Erythroblast (primary cell): ENCODE results near the gene EFHD1.
"Not testable (repeated sequence)": the region's sequence is repeated elsewhere in the genome, so short reads cannot be mapped to it uniquely, and the experiment has no call there.

ENCODE experiments used
- DNase-seq, 2 experiments: peaks; one replicate each; lab custom pipeline; 2025; lab: John Stamatoyannopoulos, UW
- GATA1 ChIP-seq: IDR thresholded peaks from 2 replicates; pipeline ENCODE4 v1.6.1; 2011; ENCODE audit warnings: low read depth, mild to moderate bottlenecking, control low read depth, low read length, moderate library complexity
- POLR2A ChIP-seq: IDR thresholded peaks from 2 replicates; pipeline ENCODE4 v1.6.1; 2011; ENCODE audit warnings: mild to moderate bottlenecking, low read length

Gene EFHD1

DNA sequence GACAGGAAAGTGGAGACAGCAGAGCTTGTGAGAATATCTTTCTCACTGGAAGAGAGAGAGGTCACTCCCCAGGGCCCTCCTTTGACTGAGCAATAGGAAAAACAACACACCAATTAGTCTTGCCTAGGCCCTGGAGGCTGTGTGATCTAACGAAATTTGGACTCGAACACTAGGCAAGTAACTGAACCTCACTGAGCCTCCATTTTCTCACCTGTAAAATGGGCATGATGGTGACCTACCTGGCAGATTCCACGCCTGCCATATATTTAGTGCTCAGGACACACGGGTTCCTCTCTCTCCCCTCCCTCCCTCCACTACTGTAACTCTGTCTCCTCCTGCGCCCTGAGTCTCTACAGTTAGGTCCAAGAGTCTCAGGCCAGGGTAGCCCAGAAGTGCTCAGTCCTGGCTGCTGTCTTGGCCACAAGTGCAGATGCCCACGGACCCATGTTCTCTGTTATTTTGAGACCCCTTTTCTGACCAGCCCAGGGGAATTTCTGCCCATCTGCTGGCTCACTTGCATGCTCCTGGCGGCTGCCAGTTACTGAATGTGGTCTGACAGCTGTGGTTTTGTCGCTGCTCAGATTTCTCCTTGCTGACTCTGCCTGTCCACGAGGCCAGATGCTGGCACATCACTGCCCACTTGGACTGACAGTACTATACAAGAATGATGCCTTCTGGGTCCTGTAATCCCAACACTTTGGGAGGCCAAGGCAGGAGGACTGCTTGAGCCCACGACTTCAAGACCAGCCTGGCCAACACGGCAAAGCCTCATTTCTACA, 54.2 kb downstream of the EFHD1 start:
- TF ChIP-seq POLR2A = no peak
- TF ChIP-seq GATA1 = no peak
- no peak for DNase-seq

GRCh38 chr2:232688201-232688600, 54.8 kb downstream of the EFHD1 start:
- DNase-seq = no peak
- TF ChIP-seq GATA1 = no peak
- no peak for TF ChIP-seq POLR2A

DNA sequence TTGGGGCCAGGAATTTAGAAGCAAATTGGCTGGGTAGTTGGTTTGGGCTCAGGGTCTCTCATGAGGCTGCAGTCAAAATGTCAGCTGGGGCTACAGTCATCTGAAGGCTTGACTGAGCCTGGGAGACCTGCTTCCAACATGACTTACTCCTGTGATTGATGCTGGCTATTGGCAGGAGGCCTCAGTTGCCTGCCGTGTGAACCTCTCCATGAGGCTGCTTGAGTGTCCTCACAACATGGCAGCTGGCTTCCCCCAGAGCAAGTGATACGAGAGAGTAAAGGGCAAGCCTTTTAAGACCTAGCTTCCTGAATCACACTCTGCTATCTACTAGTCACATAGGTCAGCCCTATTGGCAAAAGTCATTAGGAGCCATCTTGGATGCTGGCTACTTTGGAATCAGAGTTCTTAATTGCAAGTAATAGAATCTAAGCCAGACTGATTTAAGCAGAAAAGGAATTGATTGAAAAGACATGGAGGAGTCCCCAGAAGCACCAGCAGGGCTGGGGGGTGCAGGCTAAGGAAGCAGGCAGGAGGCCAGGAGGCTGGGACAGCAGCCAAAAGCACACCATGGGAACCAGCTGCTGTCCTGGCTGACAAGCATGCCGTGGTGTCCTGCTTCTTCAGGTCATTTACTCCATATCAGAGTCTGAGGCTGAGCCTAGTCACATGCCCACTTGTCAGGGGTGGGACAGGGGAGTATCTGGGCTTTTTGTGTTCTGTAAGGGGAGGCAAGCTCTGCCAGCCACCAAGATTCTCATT, 55.9 kb downstream of the EFHD1 start:
- no peak for TF ChIP-seq POLR2A
- TF ChIP-seq GATA1 = no peak
- peak; percentile 12 to 32 for DNase-seq

DNA sequence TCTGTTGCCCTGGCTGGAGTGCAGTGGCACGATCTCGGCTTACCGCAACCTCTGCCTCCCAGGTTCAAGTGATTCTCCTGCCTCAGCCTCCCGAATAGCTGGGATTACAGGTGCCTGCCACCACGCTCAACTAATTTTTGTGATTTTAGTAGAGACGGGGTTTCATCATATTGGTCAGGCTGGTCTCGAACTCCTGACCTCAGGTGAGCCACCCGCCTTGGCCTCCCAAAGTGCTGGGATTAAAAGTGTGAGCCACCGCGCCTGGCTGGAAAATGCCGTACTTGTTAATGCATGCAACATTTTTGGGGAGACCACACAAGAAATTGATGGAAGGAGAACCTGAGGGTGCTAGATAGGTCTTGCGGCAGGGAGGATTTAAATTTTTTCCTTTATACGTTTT, 57.7 kb downstream of the EFHD1 start:
- not testable (repeated sequence) for DNase-seq

DNA sequence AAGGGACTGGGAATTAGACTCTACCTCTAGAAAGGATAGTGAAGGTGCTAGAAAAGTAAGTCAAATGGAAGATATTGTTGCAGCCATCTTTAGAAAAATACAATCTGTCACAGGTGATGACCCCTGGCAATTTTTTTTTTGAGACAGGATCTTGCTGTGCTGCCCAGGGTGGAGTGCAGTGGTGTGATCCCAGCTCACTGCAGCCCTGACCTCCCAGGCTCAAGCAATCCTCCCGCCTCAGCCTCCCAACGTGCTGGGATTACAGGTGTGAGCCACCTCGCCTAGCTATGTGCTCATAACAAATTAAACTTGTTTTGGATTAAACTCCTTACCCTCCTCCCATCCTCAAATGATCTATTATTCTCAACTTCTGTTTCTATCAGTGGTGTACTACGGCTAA, 59.9 kb downstream of the EFHD1 start:
- no peak for DNase-seq
- no peak for TF ChIP-seq GATA1
- TF ChIP-seq POLR2A = no peak

DNA sequence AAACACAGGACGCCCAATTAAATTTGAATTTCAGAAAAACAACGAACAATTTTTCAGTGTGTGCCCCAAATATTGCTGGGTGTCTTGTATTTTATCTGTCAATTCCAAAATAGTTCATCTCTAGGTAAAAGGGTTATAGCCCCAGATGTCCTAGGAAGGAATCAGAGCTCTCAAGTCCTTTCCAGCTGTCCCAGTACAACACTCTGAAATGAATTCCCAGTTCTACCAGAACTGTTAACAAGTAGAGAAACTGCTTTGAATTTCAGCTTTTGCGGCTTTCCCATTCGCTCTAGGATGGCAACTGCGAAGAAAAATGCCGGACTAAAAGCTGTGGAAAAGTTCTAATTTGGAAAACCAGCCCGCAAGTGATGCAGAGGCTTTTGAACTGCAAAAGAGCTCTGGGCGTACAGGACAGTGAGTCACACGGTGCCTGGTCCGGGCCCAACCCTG, 63.2 kb downstream of the EFHD1 start:
- no peak for DNase-seq
- TF ChIP-seq POLR2A (no peak), GATA1 (no peak)

GRCh38 chr2:232697059-232697806, 63.8 kb downstream of the EFHD1 start, which contains the start of gene GIGYF2:
GIGYF2 (plus strand) TSS chr2:232697331; CDS start chr2:232735198, 37,867 bp downstream.
- peak; percentile 94 to 96 for DNase-seq
- TF ChIP-seq GATA1 (no peak), POLR2A (peak; percentile 67)

DNA sequence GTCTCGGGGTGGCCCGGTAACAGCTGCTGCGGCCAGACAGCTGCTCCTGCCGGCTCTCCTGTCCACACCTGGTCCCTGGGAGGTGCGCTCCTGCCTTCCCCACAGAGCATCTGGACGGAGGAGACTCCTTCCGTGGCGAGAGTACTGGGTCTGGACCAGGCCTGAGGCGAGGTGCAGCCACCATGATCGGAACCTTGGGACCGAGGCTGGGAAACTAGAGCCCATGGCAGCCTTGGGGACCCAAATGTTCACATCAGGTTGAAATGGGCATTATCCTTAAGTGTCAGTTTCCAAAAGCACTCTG, 64.4 kb downstream of the EFHD1 start:
- DNase-seq = no peak

DNA sequence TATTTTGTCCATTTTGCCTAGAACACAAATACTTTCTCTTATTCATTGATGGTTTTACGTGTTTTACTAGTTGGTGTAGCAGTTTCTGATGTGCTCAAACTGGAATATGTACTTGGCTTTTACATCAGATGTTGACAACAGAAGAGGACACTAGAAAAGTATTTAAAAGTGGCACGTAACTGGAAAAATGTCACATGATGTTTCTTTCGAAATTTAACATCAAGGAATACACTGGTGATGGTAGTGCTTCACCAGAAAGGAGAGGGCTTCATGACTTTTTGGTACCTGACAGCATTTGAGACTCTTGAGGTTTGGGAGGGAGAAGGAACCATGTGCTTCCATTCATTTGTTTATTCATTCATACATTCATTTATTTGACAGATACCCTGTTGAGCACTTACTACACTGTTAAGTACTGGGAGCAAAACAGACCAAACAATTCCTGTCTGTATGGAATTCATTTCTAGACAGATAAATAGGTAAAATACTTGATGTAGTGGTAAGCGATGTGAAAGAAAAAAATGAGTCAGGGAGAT, 65.2 kb downstream of the EFHD1 start:
- TF ChIP-seq POLR2A (no peak), GATA1 (no peak)
- DNase-seq = peak; percentile 38 to 59

More for the DNA sequence above, 64.4 kb downstream of the EFHD1 start:
- no peak for TF ChIP-seq GATA1
- no peak for TF ChIP-seq POLR2A

- TF ChIP-seq GATA1 (no peak), POLR2A (no peak)
- DNase-seq = peak in 1 of 2 experiments; percentile 46
Measured at GRCh38 chr2:232699110-232699509, 65.7 kb downstream of the EFHD1 start.

DNA sequence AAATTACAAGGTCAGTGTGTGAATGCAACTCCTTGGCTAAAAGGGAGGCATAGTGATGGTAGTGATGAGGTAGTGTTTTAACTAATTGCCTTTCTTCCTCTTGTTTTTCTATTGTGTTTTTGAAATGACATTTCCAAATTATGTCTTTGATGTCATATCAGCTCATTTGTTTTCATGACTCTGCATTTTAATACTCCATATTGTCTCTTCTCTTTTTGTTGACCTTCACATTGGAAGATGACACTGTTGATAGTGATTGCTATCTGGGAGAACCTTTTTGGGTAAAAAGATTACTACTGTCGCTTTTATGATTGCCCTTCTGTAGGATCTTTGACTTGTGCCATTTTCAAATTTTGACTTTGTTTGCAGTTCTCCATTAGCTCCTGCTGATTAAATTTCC, 66.8 kb downstream of the EFHD1 start:
- no peak for TF ChIP-seq GATA1
- no peak for TF ChIP-seq POLR2A
- DNase-seq = peak; percentile 13 to 36

DNA sequence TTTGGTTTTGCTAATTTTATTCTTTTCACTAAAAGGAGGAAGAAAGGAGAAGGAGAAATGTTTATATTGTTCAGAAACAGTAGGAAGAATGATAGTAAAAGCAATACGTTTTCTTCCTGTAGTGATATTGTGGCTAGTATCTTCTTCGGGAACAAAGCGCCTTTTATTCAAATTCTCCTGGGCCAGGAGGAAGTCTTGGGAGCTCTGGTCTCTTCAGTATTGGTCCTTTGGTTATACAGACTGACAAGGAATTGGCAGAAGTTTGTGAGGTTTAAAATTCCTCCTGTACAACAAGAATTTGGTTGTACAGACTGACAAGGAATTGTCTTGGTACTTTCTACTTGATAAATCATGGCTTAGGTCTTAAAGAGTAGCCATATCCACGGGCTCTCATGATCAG, 73.7 kb downstream of the EFHD1 start:
- TF ChIP-seq POLR2A (no peak), GATA1 (no peak)
- DNase-seq = no peak

GRCh38 chr2:232713505-232713904, 80.1 kb downstream of the EFHD1 start:
- no peak for TF ChIP-seq POLR2A
- no peak for TF ChIP-seq GATA1
- no peak for DNase-seq

- TF ChIP-seq POLR2A = no peak
- no peak for TF ChIP-seq GATA1
- DNase-seq = no peak
Measured at GRCh38 chr2:232714969-232715368, 81.6 kb downstream of the EFHD1 start.

DNA sequence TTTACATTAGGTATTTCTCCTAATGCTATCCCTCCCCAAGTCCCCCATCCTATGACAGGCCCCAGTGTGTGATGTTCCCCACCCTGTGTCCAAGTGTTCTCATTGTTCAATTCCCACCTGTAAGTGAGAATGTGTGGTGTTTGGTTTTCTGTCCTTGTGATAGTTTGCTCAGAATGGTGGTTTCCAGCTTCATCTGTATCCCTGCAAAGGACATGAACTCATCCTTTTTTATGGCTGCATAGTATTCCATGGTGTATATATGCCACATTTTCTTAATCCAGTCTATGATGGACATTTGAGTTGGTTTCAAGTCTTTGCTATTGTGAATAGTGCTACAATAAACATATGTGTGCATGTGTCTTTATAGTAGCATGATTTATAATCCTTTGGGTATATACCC, 86.7 kb downstream of the EFHD1 start:
- DNase-seq = not testable (repeated sequence)
